Measurements from ENCODE around the gene THRSP. TPM values are rescaled to one million over a fixed set of nuclear protein-coding genes. Genes with fewer than 3 reads are reported as not detected.

THRSP gene
- total and polyA plus RNA-seq, 2 of the 4 experiments (the other 2 are of a cell fraction): not detected

DNA sequence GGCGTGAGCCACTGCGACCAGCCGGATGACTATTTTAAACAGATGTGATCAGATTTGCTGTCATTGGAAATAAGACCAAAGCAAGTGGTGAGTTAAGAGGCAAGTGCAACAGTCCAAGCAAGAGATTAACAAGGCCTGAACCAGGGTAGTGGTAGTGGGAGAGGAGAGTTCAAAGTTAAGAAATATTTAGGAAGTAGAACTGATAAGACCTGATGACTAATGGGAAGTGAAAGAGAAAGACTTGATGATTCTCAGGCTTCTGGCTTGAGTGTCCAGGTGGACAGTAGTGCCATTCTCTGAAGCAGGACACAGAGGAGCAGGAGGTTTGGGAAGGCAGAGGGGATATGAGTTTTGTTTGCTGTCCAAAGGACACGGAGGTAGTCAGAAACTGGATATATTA lies 8.8 kb downstream of the THRSP start:
- no peak overlapping the region for H3K4ac ChIP-seq (ENCODE audit: low read depth, low read length)
- no peak overlapping the region for H3K4me3 ChIP-seq (ENCODE audit: insufficient read depth, low read depth, low read length)
- H2BK20ac ChIP-seq (ENCODE audit: low read depth, low read length): no peak overlapping the region
- H2AK9ac ChIP-seq (replicated peaks; ENCODE audit: low read depth, low read length, poor library complexity): no peak overlapping the region
- no peak for DNase-seq
- no peak overlapping the region for H3K18ac ChIP-seq (ENCODE audit: low read depth, low read length)
- H3K56ac ChIP-seq (ENCODE audit: extremely low read depth, insufficient read depth, low read length): no peak overlapping the region
- in situ Hi-C loops (cut with MboI; ENCODE audit: low sequenced_read_pairs): no loop called here
- no peak overlapping the region for H4K5ac ChIP-seq (ENCODE audit: low read depth, low read length)
- no peak overlapping the region for H2AK5ac ChIP-seq (ENCODE audit: low read depth, low read length)
- peaks cover 27 to 65% of the 10 kb centered on the region in 2 experiments for H3K79me1 ChIP-seq (ENCODE audit: low read depth in 1 of 2, low read length in 2 of 2)
- H4K91ac ChIP-seq (ENCODE audit: insufficient read depth, low read depth, low read length): no peak overlapping the region
- H3K14ac ChIP-seq (replicated peaks; ENCODE audit: low read depth, low read length): no peak overlapping the region
- no peak overlapping the region for H2BK5ac ChIP-seq (ENCODE audit: low read depth, low read length, poor library complexity, severe bottlenecking)
- no peak overlapping the region for H4K8ac ChIP-seq (ENCODE audit: low read depth in 2 of 2, low read length in 2 of 2)
- H4K20me1 ChIP-seq (ENCODE audit: insufficient read depth, low read length): peaks cover 30% of the 10 kb centered on the region
- H3K9me3 ChIP-seq (ENCODE audit: control insufficient read depth, insufficient read depth, low read length): no peaks in the 10 kb centered on the region
- no peak overlapping the region for H3K23ac ChIP-seq (ENCODE audit: low read depth, low read length)
- no peak for ATAC-seq (ENCODE audit: low read depth)
- H3K9me1 ChIP-seq (ENCODE audit: insufficient read depth, low read length): peaks cover 14% of the 10 kb centered on the region
- H3K27ac ChIP-seq (ENCODE audit: insufficient read depth, low read length): no peak overlapping the region
- WGBS, 2 experiments (ENCODE audit: extremely low coverage in 2 of 2, insufficient read length in 1 of 2): 100% methylated on average over 3 of the region's 4 CpGs; no CpG with 5 or more reads in 1 of the 2 experiments
- H3K4me1 ChIP-seq (ENCODE audit: control insufficient read depth, insufficient read depth, low read length): 0 out of 2 replicates have a peak, but pooled peaks cover 2% of the 10 kb centered on the region
- TF ChIP-seq CHD1 (IDR thresholded peaks at IDR 0.05; ENCODE audit: low read depth, low read length) (no peak), SMC3 (IDR thresholded peaks at IDR 0.05; ENCODE audit: low read depth, low read length) (no peak), NFE2L2 (IDR thresholded peaks at IDR 0.05; ENCODE audit: low read depth, low read length) (no peak), MXI1 (IDR thresholded peaks at IDR 0.05; ENCODE audit: borderline replicate concordance, low read depth, low read length) (no peak), RAD21 (IDR thresholded peaks at IDR 0.05; ENCODE audit: low read length) (no peak), CEBPB (IDR thresholded peaks at IDR 0.05; ENCODE audit: low read depth, low read length) (no peak), FOS (IDR thresholded peaks at IDR 0.05; ENCODE audit: low read depth, low read length) (no peak), RFX5 (IDR thresholded peaks at IDR 0.05; ENCODE audit: low read depth, low read length) (no peak), POLR2A (IDR thresholded peaks at IDR 0.05; ENCODE audit: low read depth, low read length) (no peak), MAFK (IDR thresholded peaks at IDR 0.05; ENCODE audit: low read depth, low read length) (no peak), RCOR1 (IDR thresholded peaks at IDR 0.05; ENCODE audit: insufficient replicate concordance, low read length) (no peak), MAZ (IDR thresholded peaks at IDR 0.05; ENCODE audit: borderline replicate concordance, low read depth, low read length) (no peak), BHLHE40 (IDR thresholded peaks at IDR 0.05; ENCODE audit: low read depth, low read length) (no peak)
- TF ChIP-seq, protein P1, sequence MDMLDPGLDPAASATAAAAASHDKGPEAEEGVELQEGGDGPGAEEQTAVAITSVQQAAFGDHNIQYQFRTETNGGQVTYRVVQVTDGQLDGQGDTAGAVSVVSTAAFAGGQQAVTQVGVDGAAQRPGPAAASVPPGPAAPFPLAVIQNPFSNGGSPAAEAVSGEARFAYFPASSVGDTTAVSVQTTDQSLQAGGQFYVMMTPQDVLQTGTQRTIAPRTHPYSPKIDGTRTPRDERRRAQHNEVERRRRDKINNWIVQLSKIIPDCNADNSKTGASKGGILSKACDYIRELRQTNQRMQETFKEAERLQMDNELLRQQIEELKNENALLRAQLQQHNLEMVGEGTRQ (IDR thresholded peaks at IDR 0.05; ENCODE audit: low read depth, low read length): no peak
- TF ChIP-seq, protein P2, sequence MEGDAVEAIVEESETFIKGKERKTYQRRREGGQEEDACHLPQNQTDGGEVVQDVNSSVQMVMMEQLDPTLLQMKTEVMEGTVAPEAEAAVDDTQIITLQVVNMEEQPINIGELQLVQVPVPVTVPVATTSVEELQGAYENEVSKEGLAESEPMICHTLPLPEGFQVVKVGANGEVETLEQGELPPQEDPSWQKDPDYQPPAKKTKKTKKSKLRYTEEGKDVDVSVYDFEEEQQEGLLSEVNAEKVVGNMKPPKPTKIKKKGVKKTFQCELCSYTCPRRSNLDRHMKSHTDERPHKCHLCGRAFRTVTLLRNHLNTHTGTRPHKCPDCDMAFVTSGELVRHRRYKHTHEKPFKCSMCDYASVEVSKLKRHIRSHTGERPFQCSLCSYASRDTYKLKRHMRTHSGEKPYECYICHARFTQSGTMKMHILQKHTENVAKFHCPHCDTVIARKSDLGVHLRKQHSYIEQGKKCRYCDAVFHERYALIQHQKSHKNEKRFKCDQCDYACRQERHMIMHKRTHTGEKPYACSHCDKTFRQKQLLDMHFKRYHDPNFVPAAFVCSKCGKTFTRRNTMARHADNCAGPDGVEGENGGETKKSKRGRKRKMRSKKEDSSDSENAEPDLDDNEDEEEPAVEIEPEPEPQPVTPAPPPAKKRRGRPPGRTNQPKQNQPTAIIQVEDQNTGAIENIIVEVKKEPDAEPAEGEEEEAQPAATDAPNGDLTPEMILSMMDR (conservative IDR thresholded peaks at IDR 0.05; ENCODE audit: low read depth, low read length): no peak
- TF ChIP-seq, protein P3, sequence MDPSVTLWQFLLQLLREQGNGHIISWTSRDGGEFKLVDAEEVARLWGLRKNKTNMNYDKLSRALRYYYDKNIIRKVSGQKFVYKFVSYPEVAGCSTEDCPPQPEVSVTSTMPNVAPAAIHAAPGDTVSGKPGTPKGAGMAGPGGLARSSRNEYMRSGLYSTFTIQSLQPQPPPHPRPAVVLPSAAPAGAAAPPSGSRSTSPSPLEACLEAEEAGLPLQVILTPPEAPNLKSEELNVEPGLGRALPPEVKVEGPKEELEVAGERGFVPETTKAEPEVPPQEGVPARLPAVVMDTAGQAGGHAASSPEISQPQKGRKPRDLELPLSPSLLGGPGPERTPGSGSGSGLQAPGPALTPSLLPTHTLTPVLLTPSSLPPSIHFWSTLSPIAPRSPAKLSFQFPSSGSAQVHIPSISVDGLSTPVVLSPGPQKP (IDR thresholded peaks at IDR 0.05; ENCODE audit: borderline replicate concordance, low read depth, low read length): no peak
- intact Hi-C loops (cut with micrococcal nuclease): no loop called here
- BruUV-seq (replicated peaks): no TSS peak
- peaks cover 24% of the 10 kb centered on the region for H3K36me3 ChIP-seq (ENCODE audit: control insufficient read depth, insufficient read depth, low read length)
- H2AFZ ChIP-seq (replicated peaks; ENCODE audit: low read length, poor library complexity): no peak overlapping the region
- no peak overlapping the region for H2BK15ac ChIP-seq (ENCODE audit: low read depth, low read length)
- dilution Hi-C loops (cut with HindIII; ENCODE audit: low sequenced_read_pairs, unreplicated experiment): no loop called here
- H3K9ac ChIP-seq (ENCODE audit: low read depth, low read length): no peak overlapping the region
- CTCF ChIA-PET: no interaction called here
- H3K27me3 ChIP-seq (ENCODE audit: control insufficient read depth, insufficient read depth, low read length): no peaks in the 10 kb centered on the region
- no peak overlapping the region for H3K4me2 ChIP-seq (ENCODE audit: low read depth, low read length)
- POLR2A ChIA-PET (ENCODE audit: unreplicated experiment): no interaction called here
- no peak overlapping the region for H2BK120ac ChIP-seq (ENCODE audit: low read depth, low read length)

All from IMR-90 (cell line).